GM23248 (cell line): ENCODE data around the gene ANKRD11. TPM values are rescaled to one million over a fixed set of nuclear protein-coding genes. Genes with fewer than 3 reads are reported as not detected.

Experiments used
- DNase-seq: peaks from one replicate; pipeline ENCODE4 v3.0.0-alpha.2; 2015
- H2AFZ ChIP-seq: fragments of 200-600 bp; sonication (generic); 2 replicates; pipeline ENCODE4 v1.6.1; 2016; ENCODE audit warnings: antibody characterized with exemption
- H3F3A ChIP-seq: fragments of 200-600 bp; sonication (generic); 2 replicates; pipeline ENCODE4 v1.6.1; 2016; ENCODE audit warnings: mild to moderate bottlenecking, antibody characterized with exemption, mixed run types; ENCODE audit not compliant: insufficient read depth
- H3K27ac ChIP-seq: fragments of 200-600 bp; sonication (generic); 2 replicates; pipeline ENCODE4 v1.5.1; 2016; ENCODE audit warnings: mild to moderate bottlenecking
- H3K27me3 ChIP-seq: fragments of 200-600 bp; sonication (generic); replicated peaks from 2 replicates; pipeline ENCODE4 v1.6.1; 2016; ENCODE audit warnings: mild to moderate bottlenecking; ENCODE audit not compliant: insufficient read depth
- H3K36me3 ChIP-seq: fragments of 200-600 bp; sonication (generic); 2 replicates; pipeline ENCODE4 v1.6.1; 2016; ENCODE audit warnings: low read depth, mild to moderate bottlenecking
- H3K4me1 ChIP-seq: fragments of 200-600 bp; sonication (generic); 2 replicates; pipeline ENCODE4 v1.6.1; 2016; ENCODE audit warnings: mild to moderate bottlenecking; ENCODE audit not compliant: insufficient read depth
- H3K4me2 ChIP-seq: fragments of 200-600 bp; sonication (generic); one replicate; pipeline ENCODE4 v1.6.1; 2016; ENCODE audit warnings: mild to moderate bottlenecking; ENCODE audit not compliant: unreplicated experiment
- H3K4me3 ChIP-seq: fragments of 200-600 bp; sonication (generic); 2 replicates; pipeline ENCODE4 v1.5.1; 2016; ENCODE audit warnings: mild to moderate bottlenecking
- H3K79me2 ChIP-seq: fragments of 200-600 bp; sonication (generic); 2 replicates; pipeline ENCODE4 v1.6.1; 2016; ENCODE audit warnings: mild to moderate bottlenecking; ENCODE audit not compliant: insufficient read depth
- H3K9ac ChIP-seq: fragments of 200-600 bp; sonication (generic); 2 replicates; pipeline ENCODE4 v1.6.1; 2016; ENCODE audit warnings: mild to moderate bottlenecking
- H3K9me2 ChIP-seq: fragments of 200-600 bp; sonication (generic); 2 replicates; pipeline ENCODE4 v1.6.1; 2016; ENCODE audit warnings: mixed run types, mild to moderate bottlenecking, moderate library complexity; ENCODE audit not compliant: insufficient read depth
- H3K9me3 ChIP-seq: fragments of 200-600 bp; sonication (generic); one replicate; pipeline ENCODE4 v1.6.1; 2017; ENCODE audit warnings: low read depth
- H4K20me1 ChIP-seq: fragments of 200-600 bp; sonication (generic); 2 replicates; pipeline ENCODE4 v1.6.0; 2016; ENCODE audit not compliant: insufficient read depth
- EZH2 ChIP-seq: fragments of 200-600 bp; sonication (generic); IDR thresholded peaks from 2 replicates; pipeline ENCODE4 v1.6.1; 2018; ENCODE audit warnings: antibody characterized with exemption, mild to moderate bottlenecking; ENCODE audit not compliant: insufficient read depth, poor library complexity, severe bottlenecking
- EZH2phosphoT487 ChIP-seq: fragments of 200-600 bp; sonication (generic); IDR thresholded peaks from 2 replicates; pipeline ENCODE4 v1.6.1; 2018; ENCODE audit warnings: antibody characterized with exemption, moderate library complexity, mild to moderate bottlenecking, low read depth; ENCODE audit not compliant: insufficient read depth
- WGBS, 2 experiments: methylation state at CpG; one replicate each; pipeline ENCODE4 v1.1.6; 2015 to 2017; ENCODE audit warnings: low lambda C conversion rate in 2 of 2, low coverage in 1 of 2; ENCODE audit errors: missing lambda C conversion rate in 2 of 2; 5-methylcytosine and 5-hydroxymethylcytosine counted together
- in situ Hi-C: fragments of 300-500 bp; cut with MboI; formaldehyde crosslinking; loops from 2 replicates; pipeline ENCODE4 v1.15.0; 2020
- polyA plus RNA-seq: library from polyadenylated mRNA; unstranded; fragments of >200 nt; fragmentation: Nextera tagmentation; extraction: Ambion mirVana; gene quantifications from 2 replicates; pipeline ENCODE4 v1.2.1, GENCODE V29; 2016
- total RNA-seq: library from RNA; depleted of rRNA; stranded (reverse); fragments of >200 nt; shearing (Covaris generic); gene quantifications from 2 replicates; pipeline ENCODE4 v1.2.3, GENCODE V29; 2014

The ANKRD11 gene
- total and polyA plus RNA-seq, 2 experiments from 2014 or later = 39.3 to 84.7 TPM

GRCh38 chr16:89297156-89297874 is 193.0 kb downstream of the ANKRD11 start:
- no peak overlapping the region for H3K9ac ChIP-seq
- H3K9me2 ChIP-seq = no peaks in the 10 kb centered on the region
- no peaks in the 10 kb centered on the region for H3K36me3 ChIP-seq
- TF ChIP-seq EZH2phosphoT487 (no peak), EZH2 (no peak)
- peaks cover 10% of the 10 kb centered on the region; the same call in 1 of the 2 replicates for H4K20me1 ChIP-seq
- H3K27ac ChIP-seq = no peak overlapping the region
- WGBS, 2 experiments = 73 to 77% methylated on average over 27 of the region's 27 CpGs
- H3F3A ChIP-seq = peaks cover 24% of the 10 kb centered on the region
- no peak for DNase-seq
- H2AFZ ChIP-seq = no peak overlapping the region
- no peak overlapping the region for H3K4me3 ChIP-seq
- peaks cover 15% of the 10 kb centered on the region for H3K4me1 ChIP-seq
- no peaks in the 10 kb centered on the region for H3K9me3 ChIP-seq
- in situ Hi-C loops = no loop called here
- no peak overlapping the region for H3K4me2 ChIP-seq
- H3K79me2 ChIP-seq = peaks cover 85% of the 10 kb centered on the region
- no peaks in the 10 kb centered on the region for H3K27me3 ChIP-seq

- TF ChIP-seq EZH2 = no peak
- no peak for TF ChIP-seq EZH2phosphoT487
- Histone ChIP-seq H3K4me2 (no peak overlapping the region), H3K36me3 (no peaks in the 10 kb centered on the region), H4K20me1 (peaks cover 4% of the 10 kb centered on the region; the same call in 1 of the 2 replicates), H3F3A (peaks cover 18% of the 10 kb centered on the region), H2AFZ (no peak overlapping the region), H3K4me1 (peaks cover 3% of the 10 kb centered on the region), H3K4me3 (no peak overlapping the region), H3K9me3 (no peaks in the 10 kb centered on the region), H3K9me2 (no peaks in the 10 kb centered on the region), H3K27me3 (no peaks in the 10 kb centered on the region), H3K9ac (no peak overlapping the region), H3K27ac (no peak overlapping the region), H3K79me2 (peaks cover 91% of the 10 kb centered on the region)
- no peak for DNase-seq
- 87 to 89% methylated on average over 5 to 6 of the region's 6 CpGs for WGBS, 2 experiments
- in situ Hi-C loops = no loop called here
These were observed 194.4 kb downstream of the ANKRD11 start for GRCh38 chr16:89295915-89296314.

GRCh38 chr16:89295071-89295900 is 195.1 kb downstream of the ANKRD11 start:
- in situ Hi-C loops = no loop called here
- no peaks in the 10 kb centered on the region for H4K20me1 ChIP-seq
- H3K27ac ChIP-seq = no peak overlapping the region
- no peak for DNase-seq
- H3K4me2 ChIP-seq = no peak overlapping the region
- 95 to 99% methylated on average over 19 to 24 of the region's 24 CpGs for WGBS, 2 experiments
- peaks cover 90% of the 10 kb centered on the region for H3K79me2 ChIP-seq
- no peaks in the 10 kb centered on the region for H3K9me2 ChIP-seq
- no peaks in the 10 kb centered on the region for H3K36me3 ChIP-seq
- no peak overlapping the region for H3K9ac ChIP-seq
- H3K27me3 ChIP-seq = no peaks in the 10 kb centered on the region
- no peak overlapping the region for H3K4me3 ChIP-seq
- H3K4me1 ChIP-seq = no peaks in the 10 kb centered on the region
- no peaks in the 10 kb centered on the region for H3K9me3 ChIP-seq
- H3F3A ChIP-seq = peaks cover 12% of the 10 kb centered on the region
- H2AFZ ChIP-seq = no peak overlapping the region
- TF ChIP-seq EZH2phosphoT487 (no peak), EZH2 (no peak)

- TF ChIP-seq EZH2 (no peak), EZH2phosphoT487 (no peak)
- Histone ChIP-seq H4K20me1 (no peaks in the 10 kb centered on the region), H3K9me3 (no peaks in the 10 kb centered on the region), H3K4me1 (no peaks in the 10 kb centered on the region), H3K79me2 (peaks cover 93% of the 10 kb centered on the region), H3K9me2 (no peaks in the 10 kb centered on the region), H3K9ac (no peak overlapping the region), H3K4me2 (no peak overlapping the region), H2AFZ (no peak overlapping the region), H3K27me3 (no peaks in the 10 kb centered on the region), H3K4me3 (no peak overlapping the region), H3K27ac (no peak overlapping the region), H3K36me3 (no peaks in the 10 kb centered on the region), H3F3A (peaks cover 11% of the 10 kb centered on the region)
- in situ Hi-C loops = no loop called here
- 86 to 88% methylated on average over 13 of the region's 13 CpGs for WGBS, 2 experiments
- DNase-seq = no peak
These were observed 195.9 kb downstream of the ANKRD11 start for GRCh38 chr16:89294486-89294885.
